HEK293 (cell line): ENCODE results near the gene TPP2.

Source experiments
- CTCF ChIA-PET: fragments of 350-600 bp; formaldehyde crosslinking; extraction: SDS; loops from one replicate; lab custom pipeline; 2021; ENCODE audit warnings: antibody characterized with exemption; lab: Yijun Ruan, JAX
- POLR2A ChIA-PET: fragments of 300-600 bp; formaldehyde crosslinking; extraction: SDS; loops from one replicate; lab custom pipeline; 2020; ENCODE audit warnings: antibody characterized with exemption, inconsistent platforms; lab: Yijun Ruan, JAX
- H3K27ac ChIP-seq: fragments of 200-500 bp; sonication (Bioruptor generic); 2 replicates; pipeline ENCODE4 v1.5.1; 2014; ENCODE audit warnings: low read depth, low read length, control low read depth, inconsistent platforms; ENCODE audit errors: extremely low read depth
- H3K36me3 ChIP-seq, 2 experiments: fragments of 200-500 bp in 1 of 2; sonication (Bioruptor generic) in 1 of 2; 1 replicate in 1 of 2; 2 replicates in 1 of 2; pipeline ENCODE4 v1.5.1; 2014 to 2017; ENCODE audit warnings: inconsistent platforms in 2 of 2, low read length in 2 of 2; ENCODE audit not compliant: control insufficient read depth in 2 of 2, insufficient read depth in 1 of 2
- H3K4me1 ChIP-seq: fragments of 200-500 bp; sonication (Bioruptor generic); 2 replicates; pipeline ENCODE4 v1.5.1; 2014; ENCODE audit warnings: mild to moderate bottlenecking, low read length, inconsistent platforms; ENCODE audit not compliant: control insufficient read depth, insufficient read depth
- H3K4me3 ChIP-seq: 2 replicates; pipeline ENCODE4 v1.5.1; 2011; ENCODE audit warnings: low read depth, mild to moderate bottlenecking, control low read depth, low read length, moderate library complexity
- H3K9me3 ChIP-seq: fragments of 200-500 bp; sonication (Bioruptor generic); 2 replicates; pipeline ENCODE4 v1.5.1; 2014; ENCODE audit warnings: low read depth, low read length, inconsistent platforms; ENCODE audit not compliant: control insufficient read depth, insufficient read depth
- KLF1 ChIP-seq: fragments of 450-650 bp; formaldehyde crosslinking; IDR thresholded peaks from 2 replicates; pipeline ENCODE4 v1.5.1; 2016; ENCODE audit warnings: missing biosample characterization, missing genetic modification characterization
- KLF8 ChIP-seq: fragments of 450-650 bp; formaldehyde crosslinking; IDR thresholded peaks from 2 replicates; pipeline ENCODE4 v1.5.1; 2016; ENCODE audit warnings: missing biosample characterization, missing genetic modification characterization
- REPIN1 ChIP-seq: fragments of 450-650 bp; formaldehyde crosslinking; IDR thresholded peaks from 2 replicates; pipeline ENCODE4 v1.5.1; 2017; ENCODE audit warnings: missing biosample characterization, missing genetic modification characterization, low read depth
- SALL2 ChIP-seq: fragments of 450-650 bp; formaldehyde crosslinking; IDR thresholded peaks from 2 replicates; pipeline ENCODE4 v1.5.0; 2017; ENCODE audit warnings: missing biosample characterization, mild to moderate bottlenecking, missing genetic modification characterization, borderline replicate concordance
- SCRT1 ChIP-seq: fragments of 450-650 bp; formaldehyde crosslinking; IDR thresholded peaks from 2 replicates; pipeline ENCODE4 v1.5.1; 2016; ENCODE audit warnings: missing biosample characterization, missing genetic modification characterization, borderline replicate concordance
- TSHZ1 ChIP-seq: fragments of 450-650 bp; formaldehyde crosslinking; IDR thresholded peaks from 2 replicates; pipeline ENCODE4 v1.5.1; 2016; ENCODE audit warnings: missing biosample characterization, missing genetic modification characterization, borderline replicate concordance
- ZBTB44 ChIP-seq: fragments of 450-650 bp; IDR thresholded peaks from 2 replicates; pipeline ENCODE4 v1.5.1; 2018; ENCODE audit warnings: missing biosample characterization, mild to moderate bottlenecking, missing genetic modification characterization
- ZFHX2 ChIP-seq: fragments of 450-650 bp; formaldehyde crosslinking; conservative IDR thresholded peaks from 2 replicates; pipeline ENCODE4 v1.5.1; 2016; ENCODE audit warnings: missing biosample characterization, missing genetic modification characterization
- ZFP3 ChIP-seq: fragments of 450-650 bp; formaldehyde crosslinking; IDR thresholded peaks from 2 replicates; pipeline ENCODE4 v1.5.1; 2016; ENCODE audit warnings: low read depth, missing biosample characterization, missing genetic modification characterization
- ZFP41 ChIP-seq: fragments of 450-650 bp; formaldehyde crosslinking; IDR thresholded peaks from 2 replicates; pipeline ENCODE4 v1.5.1; 2016; ENCODE audit warnings: missing biosample characterization, missing genetic modification characterization, borderline replicate concordance
- ZIC2 ChIP-seq: fragments of 450-650 bp; formaldehyde crosslinking; IDR thresholded peaks from 2 replicates; pipeline ENCODE4 v1.5.1; 2016; ENCODE audit warnings: missing biosample characterization, missing genetic modification characterization
- ZNF148 ChIP-seq: fragments of 450-650 bp; formaldehyde crosslinking; IDR thresholded peaks from 2 replicates; pipeline ENCODE4 v1.5.0; 2017; ENCODE audit warnings: missing biosample characterization, missing genetic modification characterization, borderline replicate concordance
- ZNF18 ChIP-seq: fragments of 450-650 bp; formaldehyde crosslinking; IDR thresholded peaks from 2 replicates; pipeline ENCODE4 v1.5.1; 2016; ENCODE audit warnings: missing biosample characterization, missing genetic modification characterization
- ZNF223 ChIP-seq: fragments of 450-650 bp; formaldehyde crosslinking; IDR thresholded peaks from 2 replicates; pipeline ENCODE4 v1.5.1; 2016; ENCODE audit warnings: missing biosample characterization, missing genetic modification characterization
- ZNF302 ChIP-seq: fragments of 450-650 bp; formaldehyde crosslinking; IDR thresholded peaks from 2 replicates; pipeline ENCODE4 v1.5.1; 2016; ENCODE audit warnings: missing biosample characterization, missing genetic modification characterization, low read depth
- ZNF354C ChIP-seq: fragments of 450-650 bp; formaldehyde crosslinking; IDR thresholded peaks from 2 replicates; pipeline ENCODE4 v1.5.1; 2016; ENCODE audit warnings: missing biosample characterization, missing genetic modification characterization, low read depth, borderline replicate concordance
- ZNF416 ChIP-seq: fragments of 450-650 bp; formaldehyde crosslinking; IDR thresholded peaks from 2 replicates; pipeline ENCODE4 v1.5.1; 2016; ENCODE audit warnings: missing biosample characterization, missing genetic modification characterization
- ZNF488 ChIP-seq: fragments of 450-650 bp; formaldehyde crosslinking; IDR thresholded peaks from 2 replicates; pipeline ENCODE4 v1.5.1; 2016; ENCODE audit warnings: missing biosample characterization, missing genetic modification characterization
- ZNF529 ChIP-seq: fragments of 450-650 bp; formaldehyde crosslinking; IDR thresholded peaks from 2 replicates; pipeline ENCODE4 v1.5.1; 2017; ENCODE audit warnings: missing genetic modification characterization, missing biosample characterization; ENCODE audit not compliant: insufficient replicate concordance
- ZNF549 ChIP-seq: fragments of 450-650 bp; IDR thresholded peaks from 2 replicates; pipeline ENCODE4 v1.5.1; 2018; ENCODE audit warnings: missing biosample characterization, missing genetic modification characterization, mild to moderate bottlenecking, inconsistent platforms, moderate library complexity
- ZNF626 ChIP-seq: fragments of 450-650 bp; sonication (Bioruptor Pico); formaldehyde crosslinking; IDR thresholded peaks from 2 replicates; pipeline ENCODE4 v1.5.1; 2018; ENCODE audit warnings: missing biosample characterization, missing genetic modification characterization, inconsistent platforms
- ZNF654 ChIP-seq: fragments of 450-650 bp; formaldehyde crosslinking; IDR thresholded peaks from 2 replicates; pipeline ENCODE4 v1.5.1; 2016; ENCODE audit warnings: low read depth, missing biosample characterization, missing genetic modification characterization
- ZNF660 ChIP-seq: fragments of 450-650 bp; IDR thresholded peaks from 2 replicates; pipeline ENCODE4 v1.5.1; 2018; ENCODE audit warnings: missing biosample characterization, mild to moderate bottlenecking, missing genetic modification characterization
- ZSCAN16 ChIP-seq: fragments of 450-650 bp; formaldehyde crosslinking; IDR thresholded peaks from 2 replicates; pipeline ENCODE4 v1.5.1; 2016; ENCODE audit warnings: missing biosample characterization, missing genetic modification characterization
- ZSCAN30 ChIP-seq: fragments of 450-650 bp; IDR thresholded peaks from 2 replicates; pipeline ENCODE4 v1.5.1; 2018; ENCODE audit warnings: missing biosample characterization, mild to moderate bottlenecking, missing genetic modification characterization, moderate library complexity

The TPP2 gene

GRCh38 chr13:102686024-102686423 is 89.2 kb downstream of the TPP2 start:
- TF ChIP-seq ZNF354C (tag by site-specific recombination), result no peak
- TF ChIP-seq KLF1 (tag by site-specific recombination), result no peak
- TF ChIP-seq ZNF654, result no peak
- TF ChIP-seq ZNF660 (tag by site-specific recombination), result no peak
- TF ChIP-seq ZNF529 (tag by site-specific recombination), result no peak
- TF ChIP-seq ZSCAN16 (tag by site-specific recombination), result no peak
- no peak for TF ChIP-seq REPIN1 (tag by site-specific recombination)
- no peak for TF ChIP-seq ZNF302 (tag by site-specific recombination)
- no peak for TF ChIP-seq ZNF223 (tag by site-specific recombination)
- no peak for TF ChIP-seq ZBTB44 (tag by site-specific recombination)
- no peak for TF ChIP-seq ZNF549 (tag by site-specific recombination)
- no peak for TF ChIP-seq SCRT1
- no peak for TF ChIP-seq ZFP3 (tag by site-specific recombination)
- TF ChIP-seq ZIC2, result no peak
- TF ChIP-seq ZFHX2 (tag by site-specific recombination), result no peak
- no peaks in the 10 kb centered on the region for H3K36me3 ChIP-seq
- POLR2A ChIA-PET, result no interaction called here
- H3K4me1 ChIP-seq, result no peaks in the 10 kb centered on the region
- CTCF ChIA-PET, result no interaction called here
- H3K4me3 ChIP-seq, result no peak overlapping the region
- no peaks in the 10 kb centered on the region for H3K9me3 ChIP-seq
- H3K27ac ChIP-seq, result no peak overlapping the region

- ChIA-PET POLR2A (no interaction called here), CTCF (interaction anchor here (0.7 kb wide), 1 partner anchor 582 kb away, joined by 3 read pairs; no protein-coding TSS in a partner anchor)
- no peak for TF ChIP-seq ZSCAN30 (tag by site-specific recombination)
- TF ChIP-seq ZNF416 (tag by site-specific recombination), result no peak
- no peak for TF ChIP-seq ZFP41 (tag by site-specific recombination)
- TF ChIP-seq KLF8 (tag by site-specific recombination), result no peak
- TF ChIP-seq ZNF626 (tag by site-specific recombination), result no peak
- no peak for TF ChIP-seq ZNF18 (tag by site-specific recombination)
- no peak for TF ChIP-seq ZNF148 (tag by site-specific recombination)
- TF ChIP-seq SALL2 (tag by site-specific recombination), result no peak
- TF ChIP-seq TSHZ1, result no peak
- TF ChIP-seq ZNF488 (tag by site-specific recombination), result no peak
These were observed 90.7 kb downstream of the TPP2 start for GRCh38 chr13:102687520-102687919.

More at GRCh38 chr13:102687520-102687919, 90.7 kb downstream of the TPP2 start:
- Histone ChIP-seq H3K9me3 (no peaks in the 10 kb centered on the region), H3K4me1 (no peaks in the 10 kb centered on the region), H3K27ac (no peak overlapping the region), H3K4me3 (no peak overlapping the region), H3K36me3 (no peaks in the 10 kb centered on the region)
